WTC11 (cell line): ENCODE data around the gene IFRD2. TPM values are rescaled to one million over a fixed set of nuclear protein-coding genes. Genes with fewer than 3 reads are reported as not detected.

Source experiments
- ATAC-seq: fragments of 200-7000 bp; cut with Tn5 transposase; 2 replicates; pipeline ENCODE4 v1.10.0; 2021; ENCODE audit warnings: mild to moderate bottlenecking, moderate library complexity
- CTCF ChIA-PET: fragments of 300-600 bp; sonication (Branson Sonifier 250); formaldehyde crosslinking; loops from one replicate; lab custom pipeline; 2021; ENCODE audit warnings: antibody characterized with exemption; lab: Charles Lee
- POLR2A ChIA-PET: fragments of 350-600 bp; sonication (Branson Sonifier 250); formaldehyde crosslinking; loops from one replicate; lab custom pipeline; 2021; ENCODE audit warnings: antibody characterized with exemption; lab: Charles Lee
- DNase-seq: peaks from one replicate; pipeline ENCODE4 v3.0.0; 2021; ENCODE audit warnings: low spot score
- H3K27ac Mint-ChIP-seq: 2 replicates; pipeline ENCODE4 v1.8.0; 2021; ENCODE audit warnings: mixed read lengths
- H3K27me3 Mint-ChIP-seq: 2 replicates; pipeline ENCODE4 v1.8.0; 2021; ENCODE audit warnings: low read depth, mild to moderate bottlenecking, moderate library complexity, mixed read lengths
- H3K36me3 Mint-ChIP-seq: 2 replicates; pipeline ENCODE4 v1.8.0; 2021; ENCODE audit warnings: mixed read lengths
- H3K4me1 Mint-ChIP-seq: 2 replicates; pipeline ENCODE4 v1.8.0; 2022; ENCODE audit warnings: mixed read lengths
- H3K4me3 Mint-ChIP-seq: 2 replicates; pipeline ENCODE4 v1.8.0; 2021; ENCODE audit warnings: mild to moderate bottlenecking, moderate library complexity, mixed read lengths
- H3K9me3 Mint-ChIP-seq: 2 replicates; pipeline ENCODE4 v1.8.0; 2021; ENCODE audit warnings: mixed read lengths
- CREB1 ChIP-seq: sonication (generic); formaldehyde crosslinking; IDR thresholded peaks from 2 replicates; pipeline ENCODE4 v1.8.0; 2023; ENCODE audit warnings: mild to moderate bottlenecking, missing genetic modification reagents
- CTCF ChIP-seq: fragments of 200-600 bp; IDR thresholded peaks from 2 replicates; pipeline ENCODE4 v1.8.0; 2022; ENCODE audit warnings: antibody characterized with exemption
- EMX1 ChIP-seq: fragments of 250-450 bp; sonication (Bioruptor Pico); IDR thresholded peaks from 2 replicates; pipeline ENCODE4 v1.8.0; 2021; ENCODE audit warnings: mild to moderate bottlenecking
- FOXK1 ChIP-seq: sonication (generic); formaldehyde crosslinking; IDR thresholded peaks from 2 replicates; pipeline ENCODE4 v1.8.0; 2022; ENCODE audit warnings: mild to moderate bottlenecking, moderate library complexity, missing genetic modification reagents
- GRHL2 ChIP-seq: fragments of 250-450 bp; sonication (Bioruptor Pico); IDR thresholded peaks from 2 replicates; pipeline ENCODE4 v1.8.0; 2022; ENCODE audit warnings: mild to moderate bottlenecking, moderate library complexity; ENCODE audit not compliant: insufficient replicate concordance, severe bottlenecking
- GTF2I ChIP-seq: fragments of 250-450 bp; sonication (Bioruptor Pico); conservative IDR thresholded peaks from 2 replicates; pipeline ENCODE4 v1.4.0; 2021; ENCODE audit warnings: mild to moderate bottlenecking
- NFATC4 ChIP-seq: fragments of 250-450 bp; sonication (Bioruptor Pico); IDR thresholded peaks from 2 replicates; pipeline ENCODE4 v1.9.0; 2021; ENCODE audit warnings: mild to moderate bottlenecking
- NR2C2 ChIP-seq: sonication (generic); formaldehyde crosslinking; IDR thresholded peaks from 2 replicates; pipeline ENCODE4 v1.8.0; 2022; ENCODE audit warnings: mild to moderate bottlenecking, missing genetic modification reagents
- PRRX2 ChIP-seq: fragments of 250-450 bp; sonication (Bioruptor Pico); IDR thresholded peaks from 2 replicates; pipeline ENCODE4 v1.8.0; 2021; ENCODE audit warnings: mild to moderate bottlenecking
- TCF7 ChIP-seq: sonication (generic); formaldehyde crosslinking; IDR thresholded peaks from 2 replicates; pipeline ENCODE4 v1.8.0; 2022; ENCODE audit warnings: mild to moderate bottlenecking, low read depth, missing genetic modification reagents, moderate library complexity
- ZNF396 ChIP-seq: fragments of 250-450 bp; sonication (Bioruptor Pico); IDR thresholded peaks from 2 replicates; pipeline ENCODE4 v1.8.0; 2021; ENCODE audit warnings: mild to moderate bottlenecking, moderate library complexity, borderline replicate concordance
- ZNF416 ChIP-seq: fragments of 250-450 bp; sonication (Bioruptor Pico); IDR thresholded peaks from 2 replicates; pipeline ENCODE4 v1.9.0; 2021; ENCODE audit warnings: mild to moderate bottlenecking, inconsistent platforms
- ZNF512 ChIP-seq: sonication (generic); formaldehyde crosslinking; IDR thresholded peaks from 2 replicates; pipeline ENCODE4 v1.8.1; 2022; ENCODE audit warnings: missing genetic modification reagents, borderline replicate concordance
- ZNF532 ChIP-seq: fragments of 250-450 bp; sonication (Bioruptor Pico); IDR thresholded peaks from 2 replicates; pipeline ENCODE4 v1.9.0; 2021; ENCODE audit warnings: mild to moderate bottlenecking, borderline replicate concordance
- total RNA-seq: library from RNA; stranded (reverse); gene quantifications from 3 replicates; pipeline ENCODE4 v1.2.3, GENCODE V29; 2021
- TF ChIP-seq, protein P1 (sequence below): sonication (generic); formaldehyde crosslinking; conservative IDR thresholded peaks from 2 replicates; pipeline ENCODE4 v1.8.1; 2022; ENCODE audit warnings: mild to moderate bottlenecking, missing genetic modification reagents
- TF ChIP-seq, protein P2 (sequence below): sonication (generic); formaldehyde crosslinking; IDR thresholded peaks from 2 replicates; pipeline ENCODE4 v1.8.0; 2022; ENCODE audit warnings: missing genetic modification reagents
- TF ChIP-seq, protein P3 (sequence below): sonication (generic); formaldehyde crosslinking; IDR thresholded peaks from 2 replicates; pipeline ENCODE4 v1.8.0; 2023; ENCODE audit warnings: missing genetic modification reagents

Gene IFRD2
- total RNA-seq, 1 experiment from 2014 or later = 92.0 TPM

- TF ChIP-seq ZNF532 (CRISPR knock-in tag) = no peak
- TF ChIP-seq NR2C2 = no peak
- TF ChIP-seq EMX1 (CRISPR knock-in tag) = no peak
- no peak for TF ChIP-seq TCF7
- TF ChIP-seq, protein P1, sequence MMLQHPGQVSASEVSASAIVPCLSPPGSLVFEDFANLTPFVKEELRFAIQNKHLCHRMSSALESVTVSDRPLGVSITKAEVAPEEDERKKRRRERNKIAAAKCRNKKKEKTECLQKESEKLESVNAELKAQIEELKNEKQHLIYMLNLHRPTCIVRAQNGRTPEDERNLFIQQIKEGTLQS (CRISPR knock-in tag) = no peak
- TF ChIP-seq, protein P2, sequence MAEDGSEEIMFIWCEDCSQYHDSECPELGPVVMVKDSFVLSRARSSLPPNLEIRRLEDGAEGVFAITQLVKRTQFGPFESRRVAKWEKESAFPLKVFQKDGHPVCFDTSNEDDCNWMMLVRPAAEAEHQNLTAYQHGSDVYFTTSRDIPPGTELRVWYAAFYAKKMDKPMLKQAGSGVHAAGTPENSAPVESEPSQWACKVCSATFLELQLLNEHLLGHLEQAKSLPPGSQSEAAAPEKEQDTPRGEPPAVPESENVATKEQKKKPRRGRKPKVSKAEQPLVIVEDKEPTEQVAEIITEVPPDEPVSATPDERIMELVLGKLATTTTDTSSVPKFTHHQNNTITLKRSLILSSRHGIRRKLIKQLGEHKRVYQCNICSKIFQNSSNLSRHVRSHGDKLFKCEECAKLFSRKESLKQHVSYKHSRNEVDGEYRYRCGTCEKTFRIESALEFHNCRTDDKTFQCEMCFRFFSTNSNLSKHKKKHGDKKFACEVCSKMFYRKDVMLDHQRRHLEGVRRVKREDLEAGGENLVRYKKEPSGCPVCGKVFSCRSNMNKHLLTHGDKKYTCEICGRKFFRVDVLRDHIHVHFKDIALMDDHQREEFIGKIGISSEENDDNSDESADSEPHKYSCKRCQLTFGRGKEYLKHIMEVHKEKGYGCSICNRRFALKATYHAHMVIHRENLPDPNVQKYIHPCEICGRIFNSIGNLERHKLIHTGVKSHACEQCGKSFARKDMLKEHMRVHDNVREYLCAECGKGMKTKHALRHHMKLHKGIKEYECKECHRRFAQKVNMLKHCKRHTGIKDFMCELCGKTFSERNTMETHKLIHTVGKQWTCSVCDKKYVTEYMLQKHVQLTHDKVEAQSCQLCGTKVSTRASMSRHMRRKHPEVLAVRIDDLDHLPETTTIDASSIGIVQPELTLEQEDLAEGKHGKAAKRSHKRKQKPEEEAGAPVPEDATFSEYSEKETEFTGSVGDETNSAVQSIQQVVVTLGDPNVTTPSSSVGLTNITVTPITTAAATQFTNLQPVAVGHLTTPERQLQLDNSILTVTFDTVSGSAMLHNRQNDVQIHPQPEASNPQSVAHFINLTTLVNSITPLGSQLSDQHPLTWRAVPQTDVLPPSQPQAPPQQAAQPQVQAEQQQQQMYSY (CRISPR knock-in tag) = no peak
- TF ChIP-seq, all 79 proteins: peak for 0
Observed at GRCh38 chr3:50255251-50255615, 37.0 kb downstream of the IFRD2 start (continued).

DNA sequence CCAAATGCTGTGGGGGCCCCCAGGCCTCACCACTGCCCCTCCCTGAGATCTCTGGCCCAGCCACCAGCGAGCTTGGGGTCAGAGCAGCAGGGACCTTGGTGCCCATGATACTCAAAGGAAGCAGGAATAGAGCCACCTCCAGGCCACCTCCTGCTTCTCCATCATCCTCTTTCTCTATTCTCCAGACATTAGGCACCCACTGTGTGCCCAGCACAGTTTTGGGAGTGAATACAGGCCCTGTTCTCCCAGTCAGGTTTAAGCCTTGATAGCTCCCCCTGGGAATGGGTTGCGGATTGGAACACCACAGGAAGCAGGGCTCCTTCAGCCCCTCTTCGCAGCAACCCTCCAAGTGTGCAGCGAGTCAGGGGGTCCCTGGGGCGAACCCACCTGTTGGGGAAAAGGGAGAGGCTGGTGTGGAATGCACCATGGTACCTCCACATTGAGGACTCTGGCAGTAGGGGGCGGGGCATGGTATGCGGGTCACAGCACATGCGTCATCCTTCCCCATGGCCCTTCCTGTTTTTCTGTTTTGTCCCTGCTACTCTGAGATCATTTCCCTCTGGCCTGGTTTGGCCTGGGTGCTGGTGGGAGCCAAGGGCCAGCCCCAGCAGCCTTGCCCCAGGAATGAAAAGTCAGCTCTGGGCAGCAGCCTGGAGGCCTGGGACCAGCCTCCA, 37.5 kb downstream of the IFRD2 start:
- CTCF ChIA-PET = interaction anchor here (0.6 to 7.6 kb wide), 6 partner anchors 6 to 67 kb away, joined by 3 to 151 read pairs (median 6); no protein-coding TSS in a partner anchor
- Mint-ChIP-seq H3K27ac (peak overlapping the region; percentile 84), H3K27me3 (no peaks in the 10 kb centered on the region), H3K4me3 (no peak overlapping the region), H3K4me1 (peaks cover 20% of the 10 kb centered on the region), H3K36me3 (peaks cover 28% of the 10 kb centered on the region), H3K9me3 (no peaks in the 10 kb centered on the region)
- DNase-seq = no peak
- ATAC-seq = 0 out of 2 replicates have a peak, but pooled peaks have one; percentile 14
- POLR2A ChIA-PET = no interaction called here
- TF ChIP-seq CREB1 (CRISPR knock-in tag) = no peak
- TF ChIP-seq FOXK1 = no peak
- TF ChIP-seq, protein P2 (CRISPR knock-in tag) = no peak
- no peak for TF ChIP-seq GRHL2 (CRISPR knock-in tag)
- TF ChIP-seq PRRX2 = no peak
- TF ChIP-seq CTCF = no peak
- TF ChIP-seq NFATC4 = no peak
- TF ChIP-seq, protein P3, sequence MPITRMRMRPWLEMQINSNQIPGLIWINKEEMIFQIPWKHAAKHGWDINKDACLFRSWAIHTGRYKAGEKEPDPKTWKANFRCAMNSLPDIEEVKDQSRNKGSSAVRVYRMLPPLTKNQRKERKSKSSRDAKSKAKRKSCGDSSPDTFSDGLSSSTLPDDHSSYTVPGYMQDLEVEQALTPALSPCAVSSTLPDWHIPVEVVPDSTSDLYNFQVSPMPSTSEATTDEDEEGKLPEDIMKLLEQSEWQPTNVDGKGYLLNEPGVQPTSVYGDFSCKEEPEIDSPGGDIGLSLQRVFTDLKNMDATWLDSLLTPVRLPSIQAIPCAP = no peak
- no peak for TF ChIP-seq ZNF396 (CRISPR knock-in tag)
- TF ChIP-seq GTF2I (CRISPR knock-in tag) = no peak
- no peak for TF ChIP-seq ZNF416 (CRISPR knock-in tag)
- TF ChIP-seq ZNF512 (CRISPR knock-in tag) = no peak
- TF ChIP-seq, protein P1 (CRISPR knock-in tag) = no peak
